NT2/D1 (cell line): ENCODE results near the gene CASP7.
"Not testable (repeated sequence)": the region's sequence is repeated elsewhere in the genome, so short reads cannot be mapped to it uniquely, and the experiment has no call there.

Experiments used
- DNase-seq: peaks from one replicate; pipeline ENCODE4 v3.0.0-alpha.2; 2011; ENCODE audit warnings: low read depth, low spot score
- H3K27me3 ChIP-seq: 2 replicates; pipeline ENCODE4 v1.6.0; 2011; ENCODE audit warnings: mild to moderate bottlenecking; ENCODE audit not compliant: insufficient read length, insufficient read depth
- H3K36me3 ChIP-seq: 2 replicates; pipeline ENCODE4 v1.6.1; 2011; ENCODE audit warnings: mild to moderate bottlenecking, low read length, mixed read lengths; ENCODE audit not compliant: insufficient read depth, insufficient read length
- H3K4me1 ChIP-seq: 2 replicates; pipeline ENCODE4 v1.5.1; 2011; ENCODE audit not compliant: insufficient read depth, insufficient read length
- H3K4me3 ChIP-seq: 2 replicates; pipeline ENCODE4 v1.5.1; 2011; ENCODE audit warnings: low read depth; ENCODE audit not compliant: insufficient read length
- H3K9ac ChIP-seq: 2 replicates; pipeline ENCODE4 v1.6.0; 2011; ENCODE audit warnings: low read depth; ENCODE audit not compliant: insufficient read length
- H3K9me3 ChIP-seq: 2 replicates; pipeline ENCODE4 v1.5.1; 2011; ENCODE audit warnings: mild to moderate bottlenecking, low read length; ENCODE audit not compliant: insufficient read depth
- SUZ12 ChIP-seq: IDR thresholded peaks from 2 replicates; pipeline ENCODE4 v1.6.1; 2011; ENCODE audit not compliant: insufficient read length, insufficient read depth; ENCODE audit errors: extremely low read depth
- YY1 ChIP-seq: IDR thresholded peaks from 2 replicates; pipeline ENCODE4 v1.6.1; 2011; ENCODE audit not compliant: insufficient read length, insufficient read depth
- ZNF274 ChIP-seq: IDR thresholded peaks from 2 replicates; pipeline ENCODE4 v1.6.1; 2011; ENCODE audit warnings: mild to moderate bottlenecking, low read depth, low read length

Gene CASP7

GRCh38 chr10:113762083-113762482 lies 82.4 kb downstream of the CASP7 start:
- DNase-seq = no peak
- Histone ChIP-seq H3K4me1 (no peaks in the 10 kb centered on the region), H3K9ac (no peak overlapping the region), H3K9me3 (peaks cover 6% of the 10 kb centered on the region; the same call in 1 of the 2 replicates), H3K4me3 (no peak overlapping the region), H3K36me3 (no peaks in the 10 kb centered on the region), H3K27me3 (no peaks in the 10 kb centered on the region)
- TF ChIP-seq ZNF274 (no peak), SUZ12 (no peak), YY1 (no peak)

DNA sequence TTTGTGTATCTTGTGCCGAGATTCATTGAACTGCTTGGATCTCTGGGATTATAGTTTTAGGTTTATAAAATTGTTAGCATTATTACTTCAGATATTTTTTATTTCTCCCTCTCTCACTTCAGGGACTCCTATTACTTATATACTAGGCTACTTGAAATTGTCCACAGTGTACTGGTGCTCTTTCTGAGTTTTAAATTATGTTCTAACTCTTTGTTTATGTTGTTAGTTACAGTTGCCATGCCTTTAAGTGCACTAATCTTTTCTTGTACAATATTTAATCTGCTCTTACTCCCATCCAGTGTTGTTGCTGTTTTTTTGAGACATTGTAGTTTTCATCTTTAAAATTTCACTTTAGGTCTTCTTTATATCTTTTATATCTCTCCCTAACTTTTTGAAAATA lies 84.9 kb downstream of the CASP7 start:
- no peak for TF ChIP-seq SUZ12
- no peak for TF ChIP-seq YY1
- TF ChIP-seq ZNF274 = no peak
- no peak for DNase-seq
- H3K9ac ChIP-seq = no peak overlapping the region
- H3K36me3 ChIP-seq = no peaks in the 10 kb centered on the region
- no peaks in the 10 kb centered on the region for H3K4me1 ChIP-seq
- peaks cover 6% of the 10 kb centered on the region; the same call in 1 of the 2 replicates for H3K9me3 ChIP-seq
- no peak overlapping the region for H3K4me3 ChIP-seq
- no peaks in the 10 kb centered on the region for H3K27me3 ChIP-seq

DNA sequence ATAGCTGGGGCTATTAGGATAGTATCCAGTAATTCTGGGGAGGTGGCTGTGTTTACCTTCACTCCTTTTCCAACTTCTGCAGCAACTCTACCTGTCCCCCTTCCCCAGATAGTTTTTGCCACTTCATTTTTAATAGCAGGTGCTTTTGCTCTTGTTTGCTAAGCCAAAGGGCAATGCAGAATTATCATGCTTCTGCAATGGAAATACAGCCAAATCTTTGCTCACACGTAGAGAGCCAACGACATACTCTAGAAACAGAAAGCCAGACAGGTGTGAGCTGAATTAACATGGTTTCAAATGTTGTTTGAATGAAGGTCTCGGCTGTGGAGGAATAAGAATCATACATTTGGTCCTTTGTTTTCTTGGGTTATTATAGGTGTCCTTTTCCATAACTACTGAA lies 86.2 kb downstream of the CASP7 start:
- H3K27me3 ChIP-seq = no peaks in the 10 kb centered on the region
- no peak overlapping the region for H3K4me3 ChIP-seq

GRCh38 chr10:113767222-113767621 lies 87.5 kb downstream of the CASP7 start:
- Histone ChIP-seq H3K36me3 (no peaks in the 10 kb centered on the region), H3K9me3 (peaks cover 6% of the 10 kb centered on the region; the same call in 1 of the 2 replicates), H3K4me1 (no peaks in the 10 kb centered on the region), H3K27me3 (no peaks in the 10 kb centered on the region), H3K4me3 (no peak overlapping the region), H3K9ac (no peak overlapping the region)
- TF ChIP-seq YY1 = no peak
- no peak for TF ChIP-seq SUZ12
- no peak for TF ChIP-seq ZNF274
- DNase-seq = no peak

More for the DNA sequence above, 86.2 kb downstream of the CASP7 start:
- Histone ChIP-seq H3K36me3 (no peaks in the 10 kb centered on the region), H3K9me3 (peaks cover 6% of the 10 kb centered on the region; the same call in 1 of the 2 replicates), H3K4me1 (no peaks in the 10 kb centered on the region), H3K9ac (no peak overlapping the region)
- TF ChIP-seq YY1 (no peak), SUZ12 (no peak), ZNF274 (no peak)
- DNase-seq = no peak

- Histone ChIP-seq H3K4me3 (no peak overlapping the region), H3K4me1 (no peaks in the 10 kb centered on the region), H3K36me3 (no peaks in the 10 kb centered on the region), H3K9ac (no peak overlapping the region), H3K9me3 (no peaks in the 10 kb centered on the region), H3K27me3 (no peaks in the 10 kb centered on the region)
- TF ChIP-seq ZNF274 (no peak), SUZ12 (no peak), YY1 (no peak)
- no peak for DNase-seq
Measured at GRCh38 chr10:113770346-113770745, 90.6 kb downstream of the CASP7 start.

GRCh38 chr10:113771131-113771530 lies 91.4 kb downstream of the CASP7 start:
- not testable (repeated sequence) for H3K36me3 ChIP-seq, H3K4me3 ChIP-seq, H3K27me3 ChIP-seq, H3K4me1 ChIP-seq, DNase-seq, H3K9ac ChIP-seq, H3K9me3 ChIP-seq

DNA sequence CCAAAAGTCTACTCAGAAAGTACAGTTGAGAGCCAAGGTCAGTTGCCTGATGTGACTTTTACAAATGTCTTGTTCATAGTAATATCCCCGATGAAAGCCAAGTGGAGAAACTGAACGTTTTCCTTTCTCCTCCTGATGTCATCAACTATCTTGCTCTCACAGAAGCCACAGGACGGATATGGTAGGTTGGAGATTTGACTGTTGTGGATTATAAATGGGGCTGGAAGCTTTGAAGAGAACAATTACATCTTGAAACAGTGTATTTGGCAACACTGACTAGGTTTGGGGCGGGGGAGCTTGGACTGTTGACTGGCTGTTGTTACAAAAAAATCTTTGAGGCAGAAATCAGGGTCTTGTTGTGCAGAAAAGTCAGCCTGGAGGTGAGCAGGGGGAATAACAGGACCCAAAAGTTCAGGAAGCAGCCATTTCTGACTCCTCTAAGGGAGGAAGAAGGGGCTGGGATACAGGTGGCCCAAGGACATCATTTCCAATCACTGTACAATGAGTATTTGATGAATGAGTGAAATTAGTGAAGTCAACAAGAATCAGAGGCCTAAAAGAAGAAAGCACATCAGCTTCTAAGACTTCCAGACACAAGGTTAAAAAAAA lies 96.1 kb downstream of the CASP7 start:
- DNase-seq = no peak
- H3K9ac ChIP-seq = no peak overlapping the region
- no peaks in the 10 kb centered on the region for H3K36me3 ChIP-seq
- H3K27me3 ChIP-seq = no peaks in the 10 kb centered on the region
- no peak overlapping the region for H3K4me3 ChIP-seq
- TF ChIP-seq ZNF274 = no peak
- no peak for TF ChIP-seq SUZ12
- no peak for TF ChIP-seq YY1
- peaks cover 3% of the 10 kb centered on the region for H3K4me1 ChIP-seq
- no peaks in the 10 kb centered on the region for H3K9me3 ChIP-seq
